SK-N-SH treated with all-trans-retinoic acid at 6 μM for 48 hours (cell line): ENCODE data around the gene AMBP.

Experiments
- ATAC-seq: fragments of 200-7000 bp; cut with Tn5 transposase; 3 replicates; pipeline ENCODE4 v1.9.1; 2020; ENCODE audit warnings: mild to moderate bottlenecking, moderate library complexity
- ARNTL ChIP-seq: fragments of 450-650 bp; formaldehyde crosslinking; IDR thresholded peaks from 2 replicates; pipeline ENCODE4 v1.5.0; 2020; ENCODE audit warnings: low read depth, mild to moderate bottlenecking, moderate library complexity, borderline replicate concordance
- BACH2 ChIP-seq: fragments of 250-450 bp; sonication (Bioruptor Pico); IDR thresholded peaks from 2 replicates; pipeline ENCODE4 v1.9.0; 2021; ENCODE audit warnings: mild to moderate bottlenecking, borderline replicate concordance
- CSDC2 ChIP-seq: fragments of 250-450 bp; sonication (Bioruptor Pico); IDR thresholded peaks from 2 replicates; pipeline ENCODE4 v1.5.0; 2020; ENCODE audit warnings: mild to moderate bottlenecking, moderate library complexity
- ESRRG ChIP-seq: fragments of 250-450 bp; sonication (Bioruptor Pico); IDR thresholded peaks from 2 replicates; pipeline ENCODE4 v1.6.1; 2021; ENCODE audit warnings: mild to moderate bottlenecking
- ISL1 ChIP-seq: fragments of 250-450 bp; sonication (Bioruptor Pico); IDR thresholded peaks from 2 replicates; pipeline ENCODE4 v2.1.2; 2022; ENCODE audit warnings: mild to moderate bottlenecking, moderate library complexity
- OSR1 ChIP-seq: fragments of 250-450 bp; sonication (Bioruptor Pico); IDR thresholded peaks from 2 replicates; pipeline ENCODE4 v1.8.0; 2022; ENCODE audit warnings: moderate library complexity, mild to moderate bottlenecking, inconsistent platforms
- PPARA ChIP-seq: fragments of 250-450 bp; sonication (Bioruptor Pico); IDR thresholded peaks from 2 replicates; pipeline ENCODE4 v1.5.0; 2020; ENCODE audit warnings: mild to moderate bottlenecking, borderline replicate concordance
- SNAI2 ChIP-seq: fragments of 250-450 bp; sonication (Bioruptor Pico); IDR thresholded peaks from 2 replicates; pipeline ENCODE4 v1.5.0; 2020; ENCODE audit warnings: mild to moderate bottlenecking, moderate library complexity
- TCF4 ChIP-seq: fragments of 250-450 bp; sonication (Bioruptor Pico); IDR thresholded peaks from 2 replicates; pipeline ENCODE4 v1.8.0; 2021; ENCODE audit warnings: mild to moderate bottlenecking, moderate library complexity, borderline replicate concordance
- TOX ChIP-seq: fragments of 250-450 bp; sonication (Bioruptor Pico); IDR thresholded peaks from 2 replicates; pipeline ENCODE4 v1.8.0; 2021; ENCODE audit warnings: mild to moderate bottlenecking, moderate library complexity, borderline replicate concordance
- ZC3H10 ChIP-seq: fragments of 250-450 bp; sonication (Bioruptor Pico); IDR thresholded peaks from 2 replicates; pipeline ENCODE4 v1.5.1; 2021; ENCODE audit warnings: mild to moderate bottlenecking, moderate library complexity
- ZFP3 ChIP-seq: fragments of 250-450 bp; sonication (Bioruptor Pico); IDR thresholded peaks from 2 replicates; pipeline ENCODE4 v1.5.0; 2020; ENCODE audit warnings: mild to moderate bottlenecking, moderate library complexity
- ZFP30 ChIP-seq: fragments of 450-650 bp; formaldehyde crosslinking; IDR thresholded peaks from 2 replicates; pipeline ENCODE4 v1.5.0; 2022; ENCODE audit warnings: mild to moderate bottlenecking, moderate library complexity
- ZNF565 ChIP-seq: fragments of 450-650 bp; formaldehyde crosslinking; conservative IDR thresholded peaks from 2 replicates; pipeline ENCODE4 v1.5.0; 2020; ENCODE audit warnings: low read depth, mild to moderate bottlenecking, moderate library complexity
- ZNF70 ChIP-seq: fragments of 450-650 bp; formaldehyde crosslinking; IDR thresholded peaks from 2 replicates; pipeline ENCODE4 v1.5.0; 2020; ENCODE audit warnings: mild to moderate bottlenecking, moderate library complexity
- TF ChIP-seq, protein P1 (sequence below): fragments of 250-450 bp; sonication (Bioruptor Pico); IDR thresholded peaks from 2 replicates; pipeline ENCODE4 v1.8.0; 2021; ENCODE audit warnings: low read depth, mild to moderate bottlenecking, moderate library complexity, borderline replicate concordance
- TF ChIP-seq, protein P2 (sequence below): fragments of 250-450 bp; sonication (Bioruptor Pico); IDR thresholded peaks from 2 replicates; pipeline ENCODE4 v1.8.0; 2020; ENCODE audit warnings: mild to moderate bottlenecking, moderate library complexity, borderline replicate concordance
- TF ChIP-seq, protein P3 (sequence below): fragments of 250-450 bp; sonication (Bioruptor Pico); IDR thresholded peaks from 2 replicates; pipeline ENCODE4 v1.5.1; 2021; ENCODE audit warnings: mild to moderate bottlenecking, moderate library complexity
- TF ChIP-seq, protein P4 (sequence below): fragments of 250-450 bp; sonication (Bioruptor Pico); IDR thresholded peaks from 2 replicates; pipeline ENCODE4 v1.5.1; 2020; ENCODE audit warnings: low read depth, mild to moderate bottlenecking, moderate library complexity
- TF ChIP-seq, protein P5 (sequence below): fragments of 250-450 bp; sonication (Bioruptor Pico); IDR thresholded peaks from 2 replicates; pipeline ENCODE4 v1.5.0; 2020; ENCODE audit warnings: mild to moderate bottlenecking, moderate library complexity

Gene AMBP

DNA sequence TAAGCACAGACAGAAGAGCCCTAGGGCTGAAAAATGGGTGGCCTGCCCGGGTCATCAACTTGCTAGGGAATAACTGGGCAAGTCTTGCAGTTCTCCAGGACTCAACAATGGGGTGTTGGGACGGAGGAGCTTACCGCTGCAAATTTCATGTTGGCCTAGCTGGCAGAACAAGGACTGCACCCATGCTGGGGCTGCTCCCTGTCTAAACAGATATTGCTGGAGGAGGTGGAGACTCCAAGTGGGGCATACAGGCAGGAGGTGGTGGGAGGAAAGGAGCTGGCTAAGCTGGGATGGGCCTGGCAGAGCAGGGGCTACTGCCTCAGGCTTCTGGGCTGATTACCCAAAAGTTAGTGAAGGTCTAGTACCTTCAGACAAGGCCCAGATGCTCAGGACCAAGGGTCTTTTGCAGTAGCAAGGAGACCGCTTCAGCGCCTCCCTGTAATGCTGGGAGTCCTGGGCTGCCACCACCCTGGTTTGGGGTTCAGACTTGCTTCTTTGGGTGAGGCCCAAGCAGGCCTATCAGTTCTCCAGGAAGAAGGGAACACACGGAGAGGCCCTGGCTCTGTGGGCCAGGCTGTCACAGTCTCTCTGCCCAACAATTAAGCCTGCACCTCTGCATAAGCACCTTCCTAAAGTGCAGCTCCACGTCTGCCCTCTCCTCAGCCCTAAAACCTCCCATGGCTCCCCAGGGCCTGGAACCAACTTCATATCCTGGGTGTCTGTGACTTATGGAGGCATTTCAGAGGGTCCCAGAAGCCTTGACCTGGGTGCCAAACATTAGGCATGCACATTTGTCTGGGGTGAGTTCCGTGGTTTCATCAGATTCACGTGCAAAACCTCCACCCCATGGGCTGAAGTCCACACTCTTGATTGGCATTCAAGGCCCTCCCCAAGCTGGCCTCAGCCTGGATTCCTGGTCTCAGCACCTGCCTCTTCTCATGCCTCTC lies 45.2 kb upstream of the AMBP start:
- TF ChIP-seq ZC3H10 (CRISPR knock-in tag), result no peak
- TF ChIP-seq, protein P1, sequence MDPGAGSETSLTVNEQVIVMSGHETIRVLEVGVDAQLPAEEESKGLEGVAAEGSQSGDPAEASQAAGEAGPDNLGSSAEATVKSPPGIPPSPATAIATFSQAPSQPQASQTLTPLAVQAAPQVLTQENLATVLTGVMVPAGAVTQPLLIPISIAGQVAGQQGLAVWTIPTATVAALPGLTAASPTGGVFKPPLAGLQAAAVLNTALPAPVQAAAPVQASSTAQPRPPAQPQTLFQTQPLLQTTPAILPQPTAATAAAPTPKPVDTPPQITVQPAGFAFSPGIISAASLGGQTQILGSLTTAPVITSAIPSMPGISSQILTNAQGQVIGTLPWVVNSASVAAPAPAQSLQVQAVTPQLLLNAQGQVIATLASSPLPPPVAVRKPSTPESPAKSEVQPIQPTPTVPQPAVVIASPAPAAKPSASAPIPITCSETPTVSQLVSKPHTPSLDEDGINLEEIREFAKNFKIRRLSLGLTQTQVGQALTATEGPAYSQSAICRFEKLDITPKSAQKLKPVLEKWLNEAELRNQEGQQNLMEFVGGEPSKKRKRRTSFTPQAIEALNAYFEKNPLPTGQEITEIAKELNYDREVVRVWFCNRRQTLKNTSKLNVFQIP, result no peak
- TF ChIP-seq ESRRG (CRISPR knock-in tag), result no peak
- no peak for TF ChIP-seq ZNF70 (CRISPR knock-in tag)
- no peak for TF ChIP-seq OSR1
- TF ChIP-seq, protein P2, sequence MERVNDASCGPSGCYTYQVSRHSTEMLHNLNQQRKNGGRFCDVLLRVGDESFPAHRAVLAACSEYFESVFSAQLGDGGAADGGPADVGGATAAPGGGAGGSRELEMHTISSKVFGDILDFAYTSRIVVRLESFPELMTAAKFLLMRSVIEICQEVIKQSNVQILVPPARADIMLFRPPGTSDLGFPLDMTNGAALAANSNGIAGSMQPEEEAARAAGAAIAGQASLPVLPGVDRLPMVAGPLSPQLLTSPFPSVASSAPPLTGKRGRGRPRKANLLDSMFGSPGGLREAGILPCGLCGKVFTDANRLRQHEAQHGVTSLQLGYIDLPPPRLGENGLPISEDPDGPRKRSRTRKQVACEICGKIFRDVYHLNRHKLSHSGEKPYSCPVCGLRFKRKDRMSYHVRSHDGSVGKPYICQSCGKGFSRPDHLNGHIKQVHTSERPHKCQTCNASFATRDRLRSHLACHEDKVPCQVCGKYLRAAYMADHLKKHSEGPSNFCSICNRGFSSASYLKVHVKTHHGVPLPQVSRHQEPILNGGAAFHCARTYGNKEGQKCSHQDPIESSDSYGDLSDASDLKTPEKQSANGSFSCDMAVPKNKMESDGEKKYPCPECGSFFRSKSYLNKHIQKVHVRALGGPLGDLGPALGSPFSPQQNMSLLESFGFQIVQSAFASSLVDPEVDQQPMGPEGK (CRISPR knock-in tag), result no peak
- TF ChIP-seq TCF4 (CRISPR knock-in tag), result no peak
- no peak for TF ChIP-seq ZNF565 (CRISPR knock-in tag)
- TF ChIP-seq PPARA, result no peak
- no peak for TF ChIP-seq BACH2 (CRISPR knock-in tag)
- no peak for TF ChIP-seq ARNTL (CRISPR knock-in tag)
- TF ChIP-seq, protein P3, sequence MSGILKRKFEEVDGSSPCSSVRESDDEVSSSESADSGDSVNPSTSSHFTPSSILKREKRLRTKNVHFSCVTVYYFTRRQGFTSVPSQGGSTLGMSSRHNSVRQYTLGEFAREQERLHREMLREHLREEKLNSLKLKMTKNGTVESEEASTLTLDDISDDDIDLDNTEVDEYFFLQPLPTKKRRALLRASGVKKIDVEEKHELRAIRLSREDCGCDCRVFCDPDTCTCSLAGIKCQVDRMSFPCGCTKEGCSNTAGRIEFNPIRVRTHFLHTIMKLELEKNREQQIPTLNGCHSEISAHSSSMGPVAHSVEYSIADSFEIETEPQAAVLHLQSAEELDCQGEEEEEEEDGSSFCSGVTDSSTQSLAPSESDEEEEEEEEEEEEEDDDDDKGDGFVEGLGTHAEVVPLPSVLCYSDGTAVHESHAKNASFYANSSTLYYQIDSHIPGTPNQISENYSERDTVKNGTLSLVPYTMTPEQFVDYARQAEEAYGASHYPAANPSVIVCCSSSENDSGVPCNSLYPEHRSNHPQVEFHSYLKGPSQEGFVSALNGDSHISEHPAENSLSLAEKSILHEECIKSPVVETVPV, result no peak
- TF ChIP-seq ZFP3 (CRISPR knock-in tag), result no peak
- TF ChIP-seq ZFP30 (CRISPR knock-in tag), result no peak
- no peak for TF ChIP-seq ISL1 (CRISPR knock-in tag)
- no peak for ATAC-seq

DNA sequence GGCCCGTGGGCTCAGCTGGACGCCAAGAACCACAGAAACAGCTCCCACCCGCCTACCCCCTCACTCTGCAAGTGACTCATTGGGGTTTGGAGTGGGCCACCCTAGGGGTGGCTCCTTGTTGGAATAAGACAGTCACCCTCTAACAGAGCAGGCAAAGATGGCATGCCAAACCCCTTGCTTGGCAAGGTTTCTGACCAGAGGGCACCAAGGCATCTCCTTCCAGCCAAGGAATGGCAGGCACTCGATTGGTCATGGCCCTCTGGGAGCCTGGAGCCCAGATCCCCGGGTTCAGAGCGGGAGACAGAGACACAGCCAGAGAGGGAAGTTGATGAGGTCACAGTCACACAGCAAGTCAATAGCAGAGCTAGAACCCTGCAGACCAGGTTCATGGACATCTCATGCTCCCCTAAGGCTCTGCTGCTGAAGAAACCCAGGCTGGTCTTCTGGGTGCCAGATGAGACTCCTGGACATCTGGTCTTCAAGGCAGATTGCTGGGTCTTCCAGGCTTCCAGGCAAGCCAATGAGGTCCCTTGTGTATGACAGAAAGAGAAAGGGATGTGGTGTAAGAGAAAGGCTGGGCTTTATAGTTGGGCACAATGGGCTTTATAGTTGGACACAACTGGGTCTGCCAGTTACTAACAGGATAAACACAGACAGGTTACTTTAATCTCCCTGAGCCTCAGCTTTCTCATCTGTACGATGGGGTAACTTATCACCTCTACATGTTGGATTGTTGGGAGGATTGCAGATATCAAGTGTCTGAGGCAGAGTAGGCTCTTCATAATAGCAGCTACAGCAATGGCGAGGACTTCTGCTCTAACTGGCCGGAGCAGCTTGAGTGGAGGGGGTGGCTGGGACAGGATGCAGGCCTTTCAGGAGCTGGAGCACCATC lies 44.3 kb upstream of the AMBP start:
- no peak for ATAC-seq
- TF ChIP-seq ZNF565 (CRISPR knock-in tag), result no peak
- no peak for TF ChIP-seq ESRRG (CRISPR knock-in tag)
- TF ChIP-seq, protein P4, sequence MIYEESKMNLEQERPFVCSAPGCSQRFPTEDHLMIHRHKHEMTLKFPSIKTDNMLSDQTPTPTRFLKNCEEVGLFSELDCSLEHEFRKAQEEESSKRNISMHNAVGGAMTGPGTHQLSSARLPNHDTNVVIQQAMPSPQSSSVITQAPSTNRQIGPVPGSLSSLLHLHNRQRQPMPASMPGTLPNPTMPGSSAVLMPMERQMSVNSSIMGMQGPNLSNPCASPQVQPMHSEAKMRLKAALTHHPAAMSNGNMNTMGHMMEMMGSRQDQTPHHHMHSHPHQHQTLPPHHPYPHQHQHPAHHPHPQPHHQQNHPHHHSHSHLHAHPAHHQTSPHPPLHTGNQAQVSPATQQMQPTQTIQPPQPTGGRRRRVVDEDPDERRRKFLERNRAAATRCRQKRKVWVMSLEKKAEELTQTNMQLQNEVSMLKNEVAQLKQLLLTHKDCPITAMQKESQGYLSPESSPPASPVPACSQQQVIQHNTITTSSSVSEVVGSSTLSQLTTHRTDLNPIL (CRISPR knock-in tag), result no peak
- TF ChIP-seq ZNF70 (CRISPR knock-in tag), result no peak
- TF ChIP-seq, protein P5, sequence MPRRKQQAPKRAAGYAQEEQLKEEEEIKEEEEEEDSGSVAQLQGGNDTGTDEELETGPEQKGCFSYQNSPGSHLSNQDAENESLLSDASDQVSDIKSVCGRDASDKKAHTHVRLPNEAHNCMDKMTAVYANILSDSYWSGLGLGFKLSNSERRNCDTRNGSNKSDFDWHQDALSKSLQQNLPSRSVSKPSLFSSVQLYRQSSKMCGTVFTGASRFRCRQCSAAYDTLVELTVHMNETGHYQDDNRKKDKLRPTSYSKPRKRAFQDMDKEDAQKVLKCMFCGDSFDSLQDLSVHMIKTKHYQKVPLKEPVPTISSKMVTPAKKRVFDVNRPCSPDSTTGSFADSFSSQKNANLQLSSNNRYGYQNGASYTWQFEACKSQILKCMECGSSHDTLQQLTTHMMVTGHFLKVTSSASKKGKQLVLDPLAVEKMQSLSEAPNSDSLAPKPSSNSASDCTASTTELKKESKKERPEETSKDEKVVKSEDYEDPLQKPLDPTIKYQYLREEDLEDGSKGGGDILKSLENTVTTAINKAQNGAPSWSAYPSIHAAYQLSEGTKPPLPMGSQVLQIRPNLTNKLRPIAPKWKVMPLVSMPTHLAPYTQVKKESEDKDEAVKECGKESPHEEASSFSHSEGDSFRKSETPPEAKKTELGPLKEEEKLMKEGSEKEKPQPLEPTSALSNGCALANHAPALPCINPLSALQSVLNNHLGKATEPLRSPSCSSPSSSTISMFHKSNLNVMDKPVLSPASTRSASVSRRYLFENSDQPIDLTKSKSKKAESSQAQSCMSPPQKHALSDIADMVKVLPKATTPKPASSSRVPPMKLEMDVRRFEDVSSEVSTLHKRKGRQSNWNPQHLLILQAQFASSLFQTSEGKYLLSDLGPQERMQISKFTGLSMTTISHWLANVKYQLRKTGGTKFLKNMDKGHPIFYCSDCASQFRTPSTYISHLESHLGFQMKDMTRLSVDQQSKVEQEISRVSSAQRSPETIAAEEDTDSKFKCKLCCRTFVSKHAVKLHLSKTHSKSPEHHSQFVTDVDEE (CRISPR knock-in tag), result no peak
- TF ChIP-seq, protein P2 (CRISPR knock-in tag), result no peak
- TF ChIP-seq CSDC2 (CRISPR knock-in tag), result no peak
- no peak for TF ChIP-seq ZFP3 (CRISPR knock-in tag)
- no peak for TF ChIP-seq ISL1 (CRISPR knock-in tag)
- no peak for TF ChIP-seq ZC3H10 (CRISPR knock-in tag)
- no peak for TF ChIP-seq TCF4 (CRISPR knock-in tag)
- TF ChIP-seq TOX (CRISPR knock-in tag), result no peak
- TF ChIP-seq, protein P1, result no peak
- no peak for TF ChIP-seq ZFP30 (CRISPR knock-in tag)
- no peak for TF ChIP-seq SNAI2 (CRISPR knock-in tag)
- TF ChIP-seq, protein P3, result no peak
